HuH-7 (cell line): Measurements from ENCODE around the gene HDC.

Experiments used
- DNase-seq: peaks from one replicate; pipeline ENCODE4 v3.0.0; 2011; ENCODE audit warnings: low spot score

Gene HDC

DNA sequence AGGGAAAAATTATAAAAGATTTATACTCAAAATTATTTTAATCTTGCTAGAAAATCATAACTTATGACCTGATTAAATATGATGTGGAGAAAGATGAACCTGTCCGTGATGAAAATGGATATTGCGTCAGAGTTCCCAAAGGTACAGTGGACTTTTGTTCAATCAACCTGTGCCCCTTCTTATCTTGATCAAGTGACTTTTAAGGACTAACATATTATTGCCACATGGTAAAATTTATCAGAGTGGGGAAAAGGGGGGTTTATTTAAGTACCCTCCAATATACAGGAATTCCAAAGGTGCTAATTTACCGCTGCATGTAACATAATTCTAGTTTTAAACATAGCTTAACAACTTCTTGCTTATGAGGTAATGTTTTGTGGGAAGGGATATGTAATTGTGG, 39.6 kb downstream of the HDC start:
- DNase-seq: no peak

DNA sequence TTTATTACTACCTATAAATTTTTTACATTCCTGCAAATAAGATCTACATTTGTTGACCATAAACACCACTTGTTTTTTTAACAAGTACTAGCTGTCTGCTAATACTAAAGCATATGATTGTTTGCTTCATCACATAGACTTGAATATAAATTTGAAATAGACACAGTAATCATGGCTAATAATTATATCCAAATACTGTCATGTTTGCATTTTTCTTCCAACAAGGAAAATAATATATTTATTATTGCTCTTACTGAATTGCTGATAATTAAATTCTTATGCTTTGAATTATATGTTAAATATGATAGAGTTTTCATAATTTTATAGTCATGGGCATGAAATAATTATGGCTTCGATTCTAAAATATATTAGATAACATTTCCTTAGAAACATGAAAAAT, 40.5 kb downstream of the HDC start:
- DNase-seq: no peak

DNA sequence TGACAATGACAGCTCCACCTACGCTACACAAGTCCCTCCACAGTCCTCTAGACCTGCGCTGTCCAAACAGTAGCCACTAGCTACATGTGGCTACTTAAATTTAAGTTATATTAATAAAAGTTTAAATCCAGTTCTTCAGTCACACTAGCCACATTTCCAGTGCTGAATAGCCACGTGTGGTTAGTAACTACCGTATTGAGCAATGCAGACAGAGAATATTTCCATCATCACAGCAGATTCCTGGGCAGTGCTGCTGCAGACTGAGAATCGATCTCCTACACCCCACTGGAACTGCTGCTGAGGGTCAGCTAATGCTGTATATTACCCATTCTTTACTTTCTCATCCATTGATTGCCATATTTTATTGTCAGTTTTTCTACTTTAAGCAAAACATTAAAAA, 40.9 kb downstream of the HDC start:
- peak; percentile 49 for DNase-seq

DNA sequence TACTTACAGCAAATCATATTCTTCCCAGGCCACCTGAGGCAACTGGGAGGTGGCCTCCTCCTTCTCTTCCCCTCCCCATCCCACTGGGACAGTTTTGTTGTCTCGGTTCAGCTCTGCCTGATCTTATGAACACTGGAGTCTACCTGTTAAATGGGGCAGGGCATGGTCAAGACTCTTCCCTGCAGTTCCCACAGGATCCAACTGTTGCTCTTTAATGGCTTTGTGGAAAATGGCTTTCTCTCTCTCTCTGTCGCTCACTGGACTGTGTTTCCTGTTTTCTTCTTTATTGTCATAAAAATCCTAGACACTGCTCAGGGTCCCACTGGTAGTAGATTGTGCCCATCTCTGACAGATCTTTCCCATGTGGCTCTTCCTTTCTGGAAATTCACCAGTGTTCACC, 43.3 kb downstream of the HDC start:
- no peak for DNase-seq

DNA sequence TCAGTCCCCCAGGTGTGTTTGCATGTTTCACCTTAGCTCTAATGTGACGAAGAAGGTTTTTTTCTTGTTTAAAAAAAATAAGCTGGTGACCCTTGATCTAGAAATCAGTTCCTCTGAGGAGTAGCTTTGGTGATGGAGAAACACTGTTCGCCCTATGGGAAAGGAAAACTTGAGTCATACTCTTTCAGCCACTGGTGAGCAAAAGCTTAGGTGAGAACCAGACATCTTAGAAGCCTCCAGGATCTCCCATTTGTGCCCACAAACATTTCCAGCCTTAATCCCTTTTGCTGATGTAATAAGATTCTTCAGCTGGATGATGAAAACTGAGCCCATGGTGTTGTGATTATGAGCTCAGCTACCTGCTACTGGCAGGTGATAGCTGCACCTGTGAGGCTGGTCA, 45.7 kb downstream of the HDC start:
- DNase-seq: no peak

DNA sequence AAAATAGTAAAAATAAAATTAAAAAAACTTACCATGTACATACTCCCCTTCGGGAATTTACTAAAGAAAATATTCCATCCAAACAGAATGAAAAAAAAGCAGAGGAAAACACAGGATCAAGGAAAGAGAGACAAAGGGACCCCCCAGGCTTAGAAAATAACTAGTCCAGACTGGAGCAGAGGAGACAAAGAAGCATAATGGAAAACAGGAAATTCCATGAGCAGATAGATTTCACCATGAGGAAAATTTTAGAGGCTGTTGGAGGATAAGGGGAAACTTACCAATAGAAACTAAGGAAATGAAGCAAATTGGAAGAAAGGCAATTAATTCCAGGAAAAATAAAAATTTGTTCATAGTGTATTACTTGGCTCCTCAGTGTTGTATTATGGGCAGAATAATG, 46.8 kb downstream of the HDC start:
- no peak for DNase-seq

DNA sequence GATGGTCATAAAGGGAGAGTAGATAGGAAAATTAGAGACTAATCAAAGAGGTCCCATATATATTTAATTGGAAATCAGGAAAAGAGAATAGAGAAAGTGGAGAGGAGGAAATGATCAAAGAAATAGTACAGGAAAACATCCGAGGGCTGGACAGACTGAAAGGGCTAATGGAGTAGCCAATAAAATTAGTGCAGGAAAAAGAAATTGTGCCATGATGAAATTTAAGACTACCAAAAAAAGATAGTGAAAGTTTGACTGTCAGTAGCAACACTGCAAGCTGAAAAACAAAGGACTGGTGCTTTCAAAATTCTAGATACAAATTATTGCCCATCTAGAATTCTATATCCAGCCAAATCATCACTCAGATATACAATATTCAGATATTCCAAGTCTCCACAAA, 47.2 kb downstream of the HDC start:
- DNase-seq: no peak

DNA sequence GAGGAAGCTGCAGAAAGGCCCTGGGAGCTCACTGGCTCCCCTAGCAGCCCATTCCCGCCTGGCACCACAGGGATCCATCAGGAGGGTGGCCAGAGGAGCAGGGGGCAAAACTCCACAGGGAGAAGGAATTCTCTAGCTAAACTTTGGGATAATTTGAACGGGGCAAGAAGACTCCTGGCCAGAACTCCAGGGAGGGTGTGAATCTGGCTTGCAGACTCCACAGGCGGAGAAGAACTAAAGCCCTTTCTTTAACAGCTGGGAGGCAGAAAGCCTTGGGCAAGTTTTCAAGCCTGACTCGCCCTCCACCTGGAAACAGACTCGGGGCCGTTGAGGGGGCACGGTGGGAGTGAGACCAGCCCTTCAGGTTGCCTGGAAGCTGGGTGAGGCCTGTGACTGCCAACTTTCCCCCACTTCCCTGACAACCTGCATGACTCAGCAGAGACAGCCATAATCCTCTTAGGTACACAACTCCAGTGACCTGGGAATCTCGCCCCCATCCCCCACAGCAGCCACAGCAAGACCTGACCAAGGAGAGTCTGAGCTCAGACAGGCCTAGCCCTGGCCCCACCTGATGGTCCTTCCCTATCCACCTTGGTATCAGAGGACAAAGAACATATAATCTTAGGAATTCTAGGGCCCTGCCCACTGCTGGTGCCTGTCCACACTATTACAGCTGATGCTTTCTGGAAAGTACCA, 54.9 kb downstream of the HDC start:
- no peak for DNase-seq

DNA sequence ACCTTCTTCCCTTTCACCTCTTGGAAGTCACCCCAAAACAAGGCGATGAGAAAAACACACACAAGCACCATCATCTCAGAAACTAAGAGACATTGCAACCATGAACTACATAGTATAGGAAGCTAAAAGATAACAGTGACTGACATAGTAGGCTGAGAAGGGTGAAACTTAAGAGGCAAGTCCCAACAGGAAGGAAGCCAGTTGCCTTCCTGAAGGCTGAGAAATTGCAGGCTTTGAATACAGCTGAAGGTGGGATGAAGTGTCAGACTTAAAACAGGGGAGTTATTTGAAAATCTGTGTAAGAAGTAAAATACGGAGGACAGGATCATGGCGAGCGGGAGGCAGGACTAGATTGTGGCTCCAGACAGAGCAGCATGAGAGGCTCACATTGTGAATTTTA, 55.7 kb downstream of the HDC start:
- DNase-seq: no peak

DNA sequence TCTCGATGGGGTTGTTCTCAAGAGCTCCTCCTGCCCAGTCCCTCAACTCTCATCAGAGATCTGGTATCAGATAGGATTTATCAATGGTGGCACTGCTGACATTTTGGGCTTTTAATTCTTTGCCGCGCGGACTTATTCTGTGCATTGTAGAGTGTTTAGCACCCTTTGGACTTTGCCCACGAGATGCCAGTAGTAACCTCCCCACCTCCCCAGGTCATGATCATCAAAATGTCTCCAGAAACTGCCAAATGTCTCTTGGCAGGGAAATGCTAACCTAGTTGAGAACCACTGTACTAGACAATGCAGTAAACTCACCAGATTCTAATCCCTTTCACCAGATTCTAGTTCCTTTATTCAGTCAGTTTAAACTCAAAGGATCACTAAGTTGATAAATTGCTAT, 59.5 kb downstream of the HDC start:
- DNase-seq: no peak

DNA sequence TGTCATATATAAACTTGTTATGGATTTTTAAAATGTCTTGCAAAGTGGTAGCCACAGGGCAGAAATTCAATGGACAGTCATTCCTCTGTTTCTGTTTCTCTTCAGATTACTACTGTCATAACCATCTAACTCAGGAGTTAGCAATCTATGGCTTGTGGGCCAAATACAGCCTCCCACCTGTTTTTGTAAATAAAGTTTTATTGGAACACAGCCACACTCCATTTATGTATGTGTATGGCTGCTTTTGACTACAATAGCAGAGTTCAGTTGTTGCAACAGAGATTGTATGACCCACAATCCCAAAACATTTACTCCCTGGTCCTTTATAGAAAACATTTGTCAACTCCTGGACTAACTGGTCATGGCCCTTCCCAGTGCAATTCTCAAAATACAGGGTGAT, 63.5 kb downstream of the HDC start:
- DNase-seq: no peak

DNA sequence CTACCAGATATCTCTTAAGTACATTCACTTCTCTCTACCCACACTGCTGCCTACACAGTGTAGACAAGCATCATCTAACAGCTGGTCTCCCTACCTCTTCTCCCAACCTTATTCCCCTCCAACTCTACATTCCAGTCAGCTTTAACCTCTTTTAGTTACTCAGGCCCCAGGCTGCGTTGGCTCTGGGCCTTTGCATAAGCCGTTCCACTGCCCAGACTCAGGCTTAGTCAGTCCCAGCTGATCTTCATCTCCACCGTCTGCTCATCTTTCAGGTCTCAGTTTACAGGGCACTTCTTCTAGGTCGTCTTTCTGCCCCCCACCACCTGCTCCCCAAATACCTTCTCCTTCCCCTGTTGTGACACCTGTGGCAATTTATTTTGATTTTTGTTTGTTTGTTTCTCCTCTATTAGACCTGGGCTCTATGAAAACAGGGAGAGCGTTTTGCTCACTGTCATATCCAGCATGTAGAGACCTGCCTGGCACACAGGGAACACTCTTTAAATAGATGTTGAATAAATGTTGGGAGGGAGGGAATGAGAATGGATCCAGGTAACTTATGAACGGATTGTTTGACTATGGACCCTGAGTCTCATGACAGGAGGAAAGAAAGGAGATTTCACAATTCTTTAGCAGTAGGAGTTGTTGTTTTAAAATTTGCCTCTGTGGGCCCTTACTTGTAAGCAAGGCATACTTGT, 72.5 kb downstream of the HDC start:
- no peak for DNase-seq

DNA sequence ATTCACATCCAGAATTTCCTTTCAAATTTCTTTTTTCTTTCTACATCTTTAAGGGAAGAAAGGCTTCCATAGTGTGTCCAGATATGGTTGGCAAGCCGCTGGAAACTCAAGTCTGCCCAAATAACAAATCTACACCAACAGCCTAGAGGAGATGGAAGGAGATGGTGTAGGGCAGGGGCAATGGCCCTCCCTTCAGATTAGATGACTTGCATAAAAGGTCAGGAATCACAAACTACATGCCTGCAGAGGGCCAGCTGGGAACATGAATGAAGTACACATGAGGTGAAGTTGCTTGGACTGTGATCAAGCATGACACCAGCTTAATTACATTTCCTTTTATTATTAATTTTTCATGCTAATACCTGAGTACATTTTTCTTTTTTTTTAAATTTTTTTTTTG, 73.4 kb downstream of the HDC start:
- DNase-seq: no peak
